Measurements from ENCODE around the gene XRCC3.

The XRCC3 gene

GRCh38 chr14:103736546-103737431 lies 21.5 kb upstream of the XRCC3 start:
- DNase-seq (ENCODE audit: extremely low spot score): no peak
- TF ChIP-seq FOXM1 (IDR thresholded peaks at IDR 0.05; ENCODE audit: borderline replicate concordance): no peak
- TF ChIP-seq LEF1 (IDR thresholded peaks at IDR 0.05; ENCODE audit: borderline replicate concordance): no peak
- no peak for TF ChIP-seq ELF4 (IDR thresholded peaks at IDR 0.05)
- TF ChIP-seq HDGF (IDR thresholded peaks at IDR 0.05; ENCODE audit: borderline replicate concordance): no peak
- no peak for TF ChIP-seq ARNT (IDR thresholded peaks at IDR 0.05)
- TF ChIP-seq NFRKB (IDR thresholded peaks at IDR 0.05): no peak
- no peak for TF ChIP-seq ZNF384 (IDR thresholded peaks at IDR 0.05)
- no peak for TF ChIP-seq SP1 (IDR thresholded peaks at IDR 0.05)
- ChIA-PET CTCF (no interaction called here), POLR2A (interaction anchor here (0.6 to 1.1 kb wide), 2 partner anchors 16 to 21 kb away, joined by 3 read pairs; partner anchors contain the start of genes XRCC3 and ZFYVE21)

DNA sequence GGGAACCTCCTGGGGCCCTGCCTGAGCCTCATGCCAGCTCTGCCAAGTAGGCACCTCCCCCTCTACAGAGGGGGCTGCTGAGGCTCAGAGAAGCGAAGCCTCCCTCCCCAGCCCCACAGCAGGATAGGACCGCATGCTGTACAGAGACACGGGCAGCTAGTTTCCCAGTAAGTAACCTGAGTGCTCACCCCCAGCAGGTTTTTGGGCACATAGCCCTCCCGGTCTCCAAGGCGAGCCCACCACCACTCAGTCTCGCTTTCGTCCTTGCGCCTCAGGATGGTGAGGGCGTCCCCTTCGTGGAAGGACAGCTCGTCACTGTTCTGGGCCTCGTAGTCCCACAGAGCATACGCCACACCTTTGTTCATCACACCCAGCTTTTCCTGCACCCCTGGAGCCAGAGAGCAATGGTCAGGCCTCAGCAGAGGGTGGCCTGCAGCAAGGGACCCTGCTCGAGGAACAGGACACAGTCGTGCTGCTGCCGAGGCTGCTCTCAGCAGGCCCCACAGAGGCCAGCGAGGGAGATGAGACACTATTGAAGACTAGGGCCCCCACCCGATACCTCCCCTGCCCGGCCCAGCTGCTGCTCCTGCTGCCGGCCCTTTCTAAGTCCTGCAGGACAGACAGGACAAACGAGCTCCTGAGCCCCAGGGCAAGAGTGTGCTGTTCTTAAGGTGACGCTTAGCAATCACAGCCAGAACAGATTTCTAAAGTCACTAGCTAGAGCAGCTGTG lies 20.7 kb upstream of the XRCC3 start:
- TF ChIP-seq LEF1 (IDR thresholded peaks at IDR 0.05; ENCODE audit: borderline replicate concordance): no peak
- no peak for TF ChIP-seq SUZ12 (IDR thresholded peaks at IDR 0.05)
- no peak for TF ChIP-seq NFRKB (IDR thresholded peaks at IDR 0.05)
- TF ChIP-seq ELF4 (IDR thresholded peaks at IDR 0.05): no peak
- no peak for TF ChIP-seq CTBP1 (IDR thresholded peaks at IDR 0.05; ENCODE audit: borderline replicate concordance)
- no peak for TF ChIP-seq FOXK2 (IDR thresholded peaks at IDR 0.05)
- TF ChIP-seq SP1 (IDR thresholded peaks at IDR 0.05): no peak
- no peak for TF ChIP-seq HDGF (IDR thresholded peaks at IDR 0.05; ENCODE audit: borderline replicate concordance)
- CTCF ChIA-PET: no interaction called here
- POLR2A ChIA-PET: interaction anchor here (1.1 kb wide), 2 partner anchors 20 kb away, joined by 3 to 6 read pairs; partner anchors contain the start of genes XRCC3 and ZFYVE21
- no peak for DNase-seq (ENCODE audit: extremely low spot score)

DNA sequence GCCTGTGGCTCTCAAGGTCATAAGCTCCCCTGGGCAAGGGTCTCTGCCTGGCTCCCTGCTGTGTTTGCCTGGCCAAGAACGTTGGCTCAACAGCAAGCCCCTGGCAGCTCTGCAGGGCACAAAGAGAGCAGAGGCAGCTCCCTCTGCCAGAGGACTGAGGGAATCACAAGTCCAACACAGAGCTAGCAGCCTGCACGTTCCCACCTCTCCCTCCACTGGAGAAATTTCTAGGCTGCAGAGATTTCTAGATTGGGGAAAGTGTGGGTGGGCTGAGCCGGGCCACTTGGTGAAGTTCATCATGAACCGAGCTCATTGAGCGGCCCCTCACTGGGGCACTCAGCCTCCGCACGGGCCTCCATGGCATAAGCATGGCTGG lies 20.2 kb upstream of the XRCC3 start:
- ChIA-PET POLR2A (interaction anchor here (1.1 kb wide), 1 partner anchor 20 kb away, joined by 6 read pairs; the partner anchor contains the start of genes XRCC3 and ZFYVE21), CTCF (interaction anchor here (0.6 kb wide), 1 partner anchor 82 kb away, joined by 3 read pairs; no protein-coding TSS in a partner anchor)
- DNase-seq (ENCODE audit: extremely low spot score): no peak
- TF ChIP-seq CTBP1 (IDR thresholded peaks at IDR 0.05; ENCODE audit: borderline replicate concordance) (no peak), ARNT (IDR thresholded peaks at IDR 0.05) (no peak), PKNOX1 (IDR thresholded peaks at IDR 0.05) (no peak)

- CTCF ChIA-PET: interaction anchor here (0.6 kb wide), 1 partner anchor 82 kb away, joined by 3 read pairs; no protein-coding TSS in a partner anchor
- POLR2A ChIA-PET: interaction anchor here (1.1 kb wide), 1 partner anchor 19 kb away, joined by 6 read pairs; the partner anchor contains the start of genes XRCC3 and ZFYVE21
- TF ChIP-seq TARDBP (IDR thresholded peaks at IDR 0.05) (no peak), NFRKB (IDR thresholded peaks at IDR 0.05) (no peak), FOXK2 (IDR thresholded peaks at IDR 0.05) (no peak), FOXM1 (IDR thresholded peaks at IDR 0.05; ENCODE audit: borderline replicate concordance) (no peak), LEF1 (IDR thresholded peaks at IDR 0.05; ENCODE audit: borderline replicate concordance) (no peak), BHLHE40 (IDR thresholded peaks at IDR 0.05; ENCODE audit: borderline replicate concordance) (no peak), ZNF384 (IDR thresholded peaks at IDR 0.05) (no peak), PKNOX1 (IDR thresholded peaks at IDR 0.05) (no peak), HDGF (IDR thresholded peaks at IDR 0.05; ENCODE audit: borderline replicate concordance) (no peak), CTBP1 (IDR thresholded peaks at IDR 0.05; ENCODE audit: borderline replicate concordance) (no peak), ELF4 (IDR thresholded peaks at IDR 0.05) (no peak), SUZ12 (IDR thresholded peaks at IDR 0.05) (no peak)
- DNase-seq (ENCODE audit: extremely low spot score): no peak
Measured at GRCh38 chr14:103735022-103735421, 19.8 kb upstream of the XRCC3 start.

DNA sequence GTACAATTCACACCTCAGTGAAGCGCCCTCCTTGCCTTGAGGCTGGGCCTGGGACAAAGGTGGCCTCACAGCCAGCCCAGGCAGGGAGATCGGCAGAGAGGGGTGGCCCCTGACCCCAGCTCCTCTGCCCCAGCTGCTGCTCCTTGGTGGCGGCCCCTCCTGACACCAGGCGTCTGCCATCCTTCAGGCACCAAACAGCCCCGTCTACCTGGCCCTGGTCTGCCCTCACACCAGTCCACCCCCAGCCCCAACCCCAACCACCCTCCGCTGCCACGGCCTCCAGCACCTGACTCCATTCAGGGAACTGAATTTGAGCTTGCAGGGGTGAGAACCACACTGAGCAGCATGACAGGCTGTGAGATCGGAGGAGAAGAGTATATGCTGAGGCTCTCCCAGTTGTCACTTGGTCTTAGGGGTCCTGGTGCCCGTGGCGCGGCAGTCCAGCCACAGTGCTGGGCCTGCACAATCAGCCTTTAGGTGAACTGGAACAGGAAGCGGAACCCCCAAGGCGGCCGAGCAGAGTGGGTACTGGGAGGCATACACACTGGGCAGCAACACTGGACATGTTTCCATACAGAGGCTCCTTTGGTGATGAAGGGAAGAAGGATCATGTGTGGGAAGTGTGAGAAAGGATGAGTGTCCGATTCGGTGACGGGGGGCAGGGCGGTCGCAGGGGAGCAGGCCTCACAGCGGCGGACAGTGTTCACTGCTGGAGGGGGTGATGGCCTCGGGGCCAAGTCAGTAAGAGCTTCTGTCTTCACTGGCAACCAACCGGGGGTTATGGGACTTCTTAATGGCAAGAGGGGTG lies 19.0 kb upstream of the XRCC3 start:
- ChIA-PET POLR2A (no interaction called here), CTCF (no interaction called here)
- DNase-seq (ENCODE audit: extremely low spot score): no peak
- TF ChIP-seq ZNF384 (IDR thresholded peaks at IDR 0.05) (no peak), TARDBP (IDR thresholded peaks at IDR 0.05) (no peak), FOXM1 (IDR thresholded peaks at IDR 0.05; ENCODE audit: borderline replicate concordance) (no peak), SUZ12 (IDR thresholded peaks at IDR 0.05) (no peak), NFRKB (IDR thresholded peaks at IDR 0.05) (no peak)

DNA sequence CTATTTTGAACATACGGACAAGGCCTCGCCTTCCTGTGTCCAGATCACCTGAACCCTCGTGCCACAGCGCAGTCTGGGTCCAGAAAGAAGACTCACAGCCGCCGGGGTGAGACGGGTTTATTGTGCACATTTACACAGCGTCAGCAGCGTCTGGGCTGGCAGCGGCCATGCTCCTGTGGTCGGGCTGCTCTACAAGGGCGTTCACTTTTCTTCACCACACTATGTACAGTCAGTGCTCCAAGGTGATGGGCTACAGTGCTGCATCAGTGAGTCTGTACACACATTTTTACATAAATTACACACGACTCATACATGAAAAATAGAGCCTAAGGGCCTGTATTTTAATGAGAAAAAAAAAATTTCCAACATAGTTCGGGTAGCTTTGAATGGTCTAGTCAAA lies 18.4 kb upstream of the XRCC3 start:
- POLR2A ChIA-PET: no interaction called here
- CTCF ChIA-PET: interaction anchor here (1.1 kb wide), 1 partner anchor 15 kb away, joined by 3 read pairs; no protein-coding TSS in a partner anchor
- TF ChIP-seq LEF1 (IDR thresholded peaks at IDR 0.05; ENCODE audit: borderline replicate concordance) (no peak), NFRKB (IDR thresholded peaks at IDR 0.05) (no peak), BHLHE40 (IDR thresholded peaks at IDR 0.05; ENCODE audit: borderline replicate concordance) (no peak), HDGF (IDR thresholded peaks at IDR 0.05; ENCODE audit: borderline replicate concordance) (no peak), PKNOX1 (IDR thresholded peaks at IDR 0.05) (no peak), SUZ12 (IDR thresholded peaks at IDR 0.05) (no peak), L3MBTL2 (conservative IDR thresholded peaks at IDR 0.05) (no peak), FOXA1 (IDR thresholded peaks at IDR 0.05) (no peak), SP1 (IDR thresholded peaks at IDR 0.05) (no peak)
- no peak for DNase-seq (ENCODE audit: extremely low spot score)
